HG03575 (cell line): Measurements from ENCODE around the gene SLC25A21.

ENCODE experiments used
- ATAC-seq: cut with Tn5 transposase; IDR thresholded peaks from one replicate; pipeline ENCODE4 v1.9.1; 2021; ENCODE audit not compliant: unreplicated experiment, insufficient number of reproducible peaks, low FRiP score; ENCODE audit errors: extremely low read depth

Gene SLC25A21

GRCh38 chr14:37060496-37061260, 111.7 kb downstream of the SLC25A21 start:
- ATAC-seq, result no peak

GRCh38 chr14:37057776-37058175, 114.6 kb downstream of the SLC25A21 start:
- ATAC-seq, result no peak

GRCh38 chr14:37056473-37056872, 115.9 kb downstream of the SLC25A21 start:
- no peak for ATAC-seq

GRCh38 chr14:37054869-37055268, 117.5 kb downstream of the SLC25A21 start:
- ATAC-seq, result no peak

- ATAC-seq, result no peak
Observed at GRCh38 chr14:37054144-37054543, 118.3 kb downstream of the SLC25A21 start.

- ATAC-seq, result no peak
Observed at GRCh38 chr14:37051680-37052079, 120.7 kb downstream of the SLC25A21 start.

- ATAC-seq, result no peak
Observed at GRCh38 chr14:37051153-37051552, 121.3 kb downstream of the SLC25A21 start.

GRCh38 chr14:37048666-37049071, 123.7 kb downstream of the SLC25A21 start:
- ATAC-seq, result no peak

GRCh38 chr14:37047996-37048395, 124.4 kb downstream of the SLC25A21 start:
- no peak for ATAC-seq

GRCh38 chr14:37047226-37047625, 125.2 kb downstream of the SLC25A21 start:
- ATAC-seq, result no peak

- ATAC-seq, result no peak
Observed at GRCh38 chr14:37046815-37047214, 125.6 kb downstream of the SLC25A21 start.

- no peak for ATAC-seq
Observed at GRCh38 chr14:37045340-37046061, 126.9 kb downstream of the SLC25A21 start.

GRCh38 chr14:37037636-37038387, 134.6 kb downstream of the SLC25A21 start:
- ATAC-seq, result no peak

- ATAC-seq, result no peak
Observed at GRCh38 chr14:37036669-37037341, 135.6 kb downstream of the SLC25A21 start.

- no peak for ATAC-seq
Observed at GRCh38 chr14:37035401-37035800, 137.0 kb downstream of the SLC25A21 start.

GRCh38 chr14:37034410-37035285, 137.8 kb downstream of the SLC25A21 start:
- no peak for ATAC-seq

- ATAC-seq, result no peak
Observed at GRCh38 chr14:37032863-37033262, 139.5 kb downstream of the SLC25A21 start.

- ATAC-seq, result no peak
Observed at GRCh38 chr14:37027188-37027824, 145.1 kb downstream of the SLC25A21 start.
